IMR-90 (cell line): ENCODE data around the gene KLHL25. TPM values are rescaled to one million over a fixed set of nuclear protein-coding genes. Genes with fewer than 3 reads are reported as not detected.

ENCODE experiments used
- ATAC-seq: fragments of 200-7000 bp; cut with Tn5 transposase; 2 replicates; pipeline ENCODE4 v1.9.1; 2020; ENCODE audit warnings: low read depth, mild to moderate bottlenecking, moderate library complexity
- BruUV-seq: library from RNA; stranded (reverse); fragments of 400-500 nt; replicated peaks from 2 replicates; lab custom pipeline; 2021; lab: Mats Ljungman, UMichigan
- CTCF ChIA-PET: fragments of 300-600 bp; formaldehyde crosslinking; extraction: SDS; loops from one replicate; lab custom pipeline; 2021; ENCODE audit warnings: antibody characterized with exemption; lab: Yijun Ruan, JAX
- POLR2A ChIA-PET: fragments of 300-600 bp; sonication (Branson Sonifier 250); formaldehyde crosslinking; loops from one replicate; lab custom pipeline; 2022; ENCODE audit warnings: antibody characterized with exemption; ENCODE audit not compliant: unreplicated experiment; lab: Charles Lee
- DNase-seq: peaks from one replicate; pipeline ENCODE4 v3.0.0; 2013
- H2AFZ ChIP-seq: replicated peaks from 2 replicates; pipeline ENCODE3; 2013; ENCODE audit warnings: low read length, mild to moderate bottlenecking; ENCODE audit not compliant: poor library complexity
- H2AK5ac ChIP-seq: 2 replicates; pipeline ENCODE4 v1.6.1; 2013; ENCODE audit warnings: low read depth, low read length, inconsistent platforms
- H2AK9ac ChIP-seq: replicated peaks from 2 replicates; pipeline ENCODE3; 2013; ENCODE audit warnings: mild to moderate bottlenecking, low read depth, low read length, moderate library complexity; ENCODE audit not compliant: poor library complexity
- H2BK120ac ChIP-seq: 2 replicates; pipeline ENCODE4 v1.6.1; 2013; ENCODE audit warnings: low read depth, low read length, inconsistent platforms
- H2BK15ac ChIP-seq: 3 replicates; pipeline ENCODE4 v1.6.1; 2013; ENCODE audit warnings: low read depth, low read length, inconsistent platforms
- H2BK20ac ChIP-seq: 2 replicates; pipeline ENCODE4 v1.6.1; 2013; ENCODE audit warnings: low read depth, mild to moderate bottlenecking, inconsistent platforms, low read length, moderate library complexity
- H2BK5ac ChIP-seq: 2 replicates; pipeline ENCODE4 v1.6.1; 2013; ENCODE audit warnings: mild to moderate bottlenecking, low read depth, low read length, inconsistent platforms; ENCODE audit not compliant: poor library complexity, severe bottlenecking
- H3K14ac ChIP-seq: replicated peaks from 2 replicates; pipeline ENCODE4 v1.6.1; 2013; ENCODE audit warnings: low read depth, low read length, inconsistent platforms
- H3K18ac ChIP-seq: 2 replicates; pipeline ENCODE4 v1.6.1; 2013; ENCODE audit warnings: low read depth, low read length, control low read depth
- H3K23ac ChIP-seq: 2 replicates; pipeline ENCODE4 v1.6.1; 2013; ENCODE audit warnings: low read depth, low read length, inconsistent platforms
- H3K27ac ChIP-seq: 2 replicates; pipeline ENCODE4 v1.5.1; 2013; ENCODE audit warnings: mild to moderate bottlenecking, control low read depth, low read length; ENCODE audit not compliant: insufficient read depth
- H3K27me3 ChIP-seq: 2 replicates; pipeline ENCODE4 v1.6.1; 2013; ENCODE audit warnings: low read length; ENCODE audit not compliant: control insufficient read depth, insufficient read depth
- H3K36me3 ChIP-seq: 2 replicates; pipeline ENCODE4 v1.6.1; 2013; ENCODE audit warnings: low read length, mixed read lengths; ENCODE audit not compliant: control insufficient read depth, insufficient read depth
- H3K4ac ChIP-seq: 2 replicates; pipeline ENCODE4 v1.6.1; 2013; ENCODE audit warnings: low read depth, low read length, inconsistent platforms
- H3K4me1 ChIP-seq: 2 replicates; pipeline ENCODE4 v1.6.1; 2013; ENCODE audit warnings: low read length, mixed read lengths; ENCODE audit not compliant: control insufficient read depth, insufficient read depth
- H3K4me2 ChIP-seq: 2 replicates; pipeline ENCODE4 v1.6.1; 2013; ENCODE audit warnings: low read depth, mild to moderate bottlenecking, control low read depth, low read length, moderate library complexity
- H3K4me3 ChIP-seq: 2 replicates; pipeline ENCODE4 v1.5.1; 2013; ENCODE audit warnings: low read depth, mild to moderate bottlenecking, control low read depth, low read length, moderate library complexity; ENCODE audit not compliant: insufficient read depth
- H3K56ac ChIP-seq: 2 replicates; pipeline ENCODE4 v1.6.1; 2013; ENCODE audit warnings: low read length, inconsistent platforms; ENCODE audit not compliant: insufficient read depth; ENCODE audit errors: extremely low read depth
- H3K79me1 ChIP-seq, 2 experiments: 2 replicates each; pipeline ENCODE4 v1.6.1; 2013; ENCODE audit warnings: low read length in 2 of 2, inconsistent platforms in 1 of 2, low read depth in 1 of 2
- H3K9ac ChIP-seq: 2 replicates; pipeline ENCODE4 v1.6.1; 2013; ENCODE audit warnings: low read depth, low read length, control low read depth
- H3K9me1 ChIP-seq: 2 replicates; pipeline ENCODE4 v1.6.1; 2013; ENCODE audit warnings: low read length, inconsistent platforms; ENCODE audit not compliant: insufficient read depth
- H3K9me3 ChIP-seq: 2 replicates; pipeline ENCODE4 v1.6.1; 2013; ENCODE audit warnings: low read length; ENCODE audit not compliant: control insufficient read depth, insufficient read depth
- H4K20me1 ChIP-seq: 2 replicates; pipeline ENCODE4 v1.6.1; 2013; ENCODE audit warnings: low read length, inconsistent platforms; ENCODE audit not compliant: insufficient read depth
- H4K5ac ChIP-seq: 2 replicates; pipeline ENCODE4 v1.6.1; 2013; ENCODE audit warnings: mild to moderate bottlenecking, low read depth, low read length, control low read depth
- H4K8ac ChIP-seq, 2 experiments: 2 replicates each; pipeline ENCODE4 v1.6.1; 2013; ENCODE audit warnings: low read depth in 2 of 2, low read length in 2 of 2, control low read depth in 1 of 2, inconsistent platforms in 1 of 2
- H4K91ac ChIP-seq: 2 replicates; pipeline ENCODE4 v1.6.1; 2013; ENCODE audit warnings: low read depth, low read length, inconsistent platforms; ENCODE audit not compliant: insufficient read depth
- BHLHE40 ChIP-seq: fragments of 150-350 bp; IDR thresholded peaks from 2 replicates; pipeline ENCODE4 v1.6.1; 2016; ENCODE audit warnings: mild to moderate bottlenecking, low read depth, low read length
- CEBPB ChIP-seq: IDR thresholded peaks from 2 replicates; pipeline ENCODE4 v1.6.1; 2012; ENCODE audit warnings: low read depth, low read length, improper control_type of control experiment
- CHD1 ChIP-seq: IDR thresholded peaks from 2 replicates; pipeline ENCODE4 v1.6.1; 2012; ENCODE audit warnings: low read depth, low read length, improper control_type of control experiment
- FOS ChIP-seq: fragments of 150-350 bp; IDR thresholded peaks from 2 replicates; pipeline ENCODE4 v1.6.1; 2016; ENCODE audit warnings: low read depth, low read length
- MAFK ChIP-seq: IDR thresholded peaks from 2 replicates; pipeline ENCODE4 v1.6.1; 2012; ENCODE audit warnings: low read depth, low read length, improper control_type of control experiment
- MAZ ChIP-seq: IDR thresholded peaks from 2 replicates; pipeline ENCODE4 v1.6.1; 2012; ENCODE audit warnings: low read depth, mild to moderate bottlenecking, low read length, improper control_type of control experiment, moderate library complexity, borderline replicate concordance
- MXI1 ChIP-seq: IDR thresholded peaks from 2 replicates; pipeline ENCODE4 v1.6.1; 2012; ENCODE audit warnings: low read depth, mild to moderate bottlenecking, low read length, moderate library complexity, borderline replicate concordance
- NFE2L2 ChIP-seq: fragments of 150-350 bp; IDR thresholded peaks from 2 replicates; pipeline ENCODE4 v1.6.1; 2016; ENCODE audit warnings: low read depth, mild to moderate bottlenecking, low read length
- POLR2A ChIP-seq: IDR thresholded peaks from 2 replicates; pipeline ENCODE4 v1.6.1; 2012; ENCODE audit warnings: mild to moderate bottlenecking, low read depth, low read length
- RAD21 ChIP-seq: IDR thresholded peaks from 2 replicates; pipeline ENCODE4 v1.6.1; 2012; ENCODE audit warnings: low read length, improper control_type of control experiment
- RCOR1 ChIP-seq: IDR thresholded peaks from 2 replicates; pipeline ENCODE4 v1.6.1; 2012; ENCODE audit warnings: mild to moderate bottlenecking, low read length, improper control_type of control experiment; ENCODE audit not compliant: insufficient replicate concordance
- RFX5 ChIP-seq: IDR thresholded peaks from 2 replicates; pipeline ENCODE4 v1.8.0; 2012; ENCODE audit warnings: low read depth, mild to moderate bottlenecking, low read length, moderate library complexity
- WGBS, 2 experiments: methylation state at CpG; one replicate each; pipeline versions ENCODE4 v1.1.5 to v1.1.7; 2013; ENCODE audit warnings: missing lambda C conversion rate in 2 of 2; ENCODE audit not compliant: insufficient read length in 1 of 2; ENCODE audit errors: extremely low coverage in 2 of 2; 5-methylcytosine and 5-hydroxymethylcytosine counted together
- dilution Hi-C: fragments of 300-500 bp; cut with HindIII; formaldehyde crosslinking; loops from one replicate; pipeline ENCODE4 v1.14.3; 2018; ENCODE audit warnings: low sequenced_read_pairs; ENCODE audit not compliant: unreplicated experiment
- in situ Hi-C: fragments of 300-500 bp; cut with MboI; formaldehyde crosslinking; loops from 3 replicates; pipeline ENCODE4 v1.14.3; 2019; ENCODE audit warnings: low sequenced_read_pairs, inconsistent platforms, mixed read lengths
- intact Hi-C: fragments of 100-400 bp; cut with micrococcal nuclease; formaldehyde crosslinking; loops from 2 replicates; pipeline ENCODE4 v1.10.0; 2022
- polyA plus RNA-seq, 3 experiments: library from polyadenylated mRNA; depleted of rRNA; stranded (reverse); fragments of >200 nt; gene quantifications; 2 replicates each; pipeline ENCODE4 v1.2.3, GENCODE V29; 2012; ENCODE audit warnings: low replicate concordance in 1 of 3
- total RNA-seq: library from RNA; depleted of rRNA; stranded (reverse); fragments of >200 nt; gene quantifications from 2 replicates; pipeline ENCODE4 v1.2.3, GENCODE V29; 2012
- TF ChIP-seq, protein P1 (sequence below): fragments of 150-350 bp; IDR thresholded peaks from 2 replicates; pipeline ENCODE4 v1.6.1; 2017; ENCODE audit warnings: mild to moderate bottlenecking, antibody characterized with exemption, low read length, low read depth
- TF ChIP-seq, protein P2 (sequence below): conservative IDR thresholded peaks from 2 replicates; pipeline ENCODE4 v1.5.1; 2012; ENCODE audit warnings: mild to moderate bottlenecking, low read depth, low read length, improper control_type of control experiment

Gene KLHL25
- total and polyA plus RNA-seq, 2 of the 4 experiments (the other 2 are of a cell fraction), result 2.7 to 5.6 TPM

DNA sequence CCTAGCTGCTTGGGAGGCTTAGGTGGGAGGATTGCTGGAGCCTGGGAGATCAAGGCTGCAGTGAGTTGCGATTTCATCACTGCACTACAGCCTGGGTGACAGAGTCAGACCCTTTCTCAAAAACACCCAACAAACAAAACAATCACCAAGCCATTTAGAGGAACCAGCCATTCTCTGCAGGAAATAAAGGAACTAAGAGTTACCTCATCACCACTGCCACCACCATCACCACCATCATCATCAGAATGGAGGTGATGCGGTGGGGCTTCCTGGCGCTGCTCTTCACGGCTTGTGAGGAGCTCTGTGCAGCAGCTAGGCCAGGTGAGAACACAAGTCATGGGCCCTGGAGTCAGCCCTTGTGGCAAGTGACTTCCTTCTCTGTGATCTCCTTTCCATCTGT lies 37.7 kb upstream of the KLHL25 start:
- Histone ChIP-seq H4K8ac (no peak overlapping the region), H3K18ac (no peak overlapping the region), H4K20me1 (no peaks in the 10 kb centered on the region), H4K91ac (no peak overlapping the region), H3K4me3 (no peak overlapping the region), H3K4me2 (no peak overlapping the region), H3K79me1 (no peaks in the 10 kb centered on the region), H4K5ac (no peak overlapping the region), H3K56ac (no peak overlapping the region), H3K27ac (no peak overlapping the region), H3K27me3 (peaks cover 10% of the 10 kb centered on the region), H3K23ac (no peak overlapping the region), H3K14ac (no peak overlapping the region), H2BK15ac (no peak overlapping the region), H3K9me1 (no peaks in the 10 kb centered on the region), H3K36me3 (no peaks in the 10 kb centered on the region), H3K4ac (no peak overlapping the region), H3K9ac (no peak overlapping the region), H3K9me3 (no peaks in the 10 kb centered on the region), H2BK120ac (no peak overlapping the region), H2AFZ (no peak overlapping the region), H2BK20ac (no peak overlapping the region), H2AK9ac (no peak overlapping the region), H2AK5ac (no peak overlapping the region), H3K4me1 (no peaks in the 10 kb centered on the region), H2BK5ac (no peak overlapping the region)
- ChIA-PET POLR2A (interaction anchor here (0.6 kb wide), 1 partner anchor 182 kb away, joined by 17 read pairs; no protein-coding TSS in a partner anchor), CTCF (no interaction called here)
- TF ChIP-seq CEBPB (no peak), CHD1 (no peak), MXI1 (no peak), MAZ (no peak), RAD21 (no peak), RFX5 (no peak), NFE2L2 (no peak), BHLHE40 (no peak), FOS (no peak), POLR2A (no peak), MAFK (no peak), RCOR1 (no peak)
- TF ChIP-seq, protein P1, sequence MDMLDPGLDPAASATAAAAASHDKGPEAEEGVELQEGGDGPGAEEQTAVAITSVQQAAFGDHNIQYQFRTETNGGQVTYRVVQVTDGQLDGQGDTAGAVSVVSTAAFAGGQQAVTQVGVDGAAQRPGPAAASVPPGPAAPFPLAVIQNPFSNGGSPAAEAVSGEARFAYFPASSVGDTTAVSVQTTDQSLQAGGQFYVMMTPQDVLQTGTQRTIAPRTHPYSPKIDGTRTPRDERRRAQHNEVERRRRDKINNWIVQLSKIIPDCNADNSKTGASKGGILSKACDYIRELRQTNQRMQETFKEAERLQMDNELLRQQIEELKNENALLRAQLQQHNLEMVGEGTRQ, result no peak
- TF ChIP-seq, protein P2, sequence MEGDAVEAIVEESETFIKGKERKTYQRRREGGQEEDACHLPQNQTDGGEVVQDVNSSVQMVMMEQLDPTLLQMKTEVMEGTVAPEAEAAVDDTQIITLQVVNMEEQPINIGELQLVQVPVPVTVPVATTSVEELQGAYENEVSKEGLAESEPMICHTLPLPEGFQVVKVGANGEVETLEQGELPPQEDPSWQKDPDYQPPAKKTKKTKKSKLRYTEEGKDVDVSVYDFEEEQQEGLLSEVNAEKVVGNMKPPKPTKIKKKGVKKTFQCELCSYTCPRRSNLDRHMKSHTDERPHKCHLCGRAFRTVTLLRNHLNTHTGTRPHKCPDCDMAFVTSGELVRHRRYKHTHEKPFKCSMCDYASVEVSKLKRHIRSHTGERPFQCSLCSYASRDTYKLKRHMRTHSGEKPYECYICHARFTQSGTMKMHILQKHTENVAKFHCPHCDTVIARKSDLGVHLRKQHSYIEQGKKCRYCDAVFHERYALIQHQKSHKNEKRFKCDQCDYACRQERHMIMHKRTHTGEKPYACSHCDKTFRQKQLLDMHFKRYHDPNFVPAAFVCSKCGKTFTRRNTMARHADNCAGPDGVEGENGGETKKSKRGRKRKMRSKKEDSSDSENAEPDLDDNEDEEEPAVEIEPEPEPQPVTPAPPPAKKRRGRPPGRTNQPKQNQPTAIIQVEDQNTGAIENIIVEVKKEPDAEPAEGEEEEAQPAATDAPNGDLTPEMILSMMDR, result no peak
- DNase-seq, result no peak
- intact Hi-C loops (loop anchor here (10.0 kb wide), 1 partner anchor 218 kb away; no protein-coding TSS in a partner anchor), dilution Hi-C loops (no loop called here), in situ Hi-C loops (loop anchor here (5.0 to 10.0 kb wide), 4 partner anchors 100 to 540 kb away; no protein-coding TSS in a partner anchor)
- no TSS peak for BruUV-seq
- no peak for ATAC-seq
- WGBS, 2 experiments, result 92% methylated on average over 2 of the region's 4 CpGs; no CpG with 5 or more reads in 1 of the 2 experiments
